ENCODE data around the gene DOK1.

DOK1 gene

GRCh38 chr2:74525717-74526648 lies 28.5 kb upstream of the DOK1 start, which contains the start of gene DQX1:
Gene DQX1, minus strand, starts transcription at chr2:74526231. Its CDS starts 502 bp downstream, at chr2:74525729.
- Histone ChIP-seq H4K20me1 (peaks cover 14% of the 10 kb centered on the region), H3K27ac (no peak within 1 kb of the TSS), H3K4me3 (no peak within 1 kb of the TSS), H3K27me3 (no peaks in the 10 kb centered on the region; the same call in 1 of the 2 replicates), H3K36me3 (peaks cover 31% of the 10 kb centered on the region), H3K9me3 (no peaks in the 10 kb centered on the region), H3K4me1 (peaks cover 24% of the 10 kb centered on the region), H3K9ac (no peak within 1 kb of the TSS), H3K4me2 (0 out of 2 replicates have a peak within 1 kb of the TSS, but pooled peaks have one; percentile 8)
- TF ChIP-seq Cebpa-rat (IDR thresholded peaks at IDR 0.05), result no peak

DNA sequence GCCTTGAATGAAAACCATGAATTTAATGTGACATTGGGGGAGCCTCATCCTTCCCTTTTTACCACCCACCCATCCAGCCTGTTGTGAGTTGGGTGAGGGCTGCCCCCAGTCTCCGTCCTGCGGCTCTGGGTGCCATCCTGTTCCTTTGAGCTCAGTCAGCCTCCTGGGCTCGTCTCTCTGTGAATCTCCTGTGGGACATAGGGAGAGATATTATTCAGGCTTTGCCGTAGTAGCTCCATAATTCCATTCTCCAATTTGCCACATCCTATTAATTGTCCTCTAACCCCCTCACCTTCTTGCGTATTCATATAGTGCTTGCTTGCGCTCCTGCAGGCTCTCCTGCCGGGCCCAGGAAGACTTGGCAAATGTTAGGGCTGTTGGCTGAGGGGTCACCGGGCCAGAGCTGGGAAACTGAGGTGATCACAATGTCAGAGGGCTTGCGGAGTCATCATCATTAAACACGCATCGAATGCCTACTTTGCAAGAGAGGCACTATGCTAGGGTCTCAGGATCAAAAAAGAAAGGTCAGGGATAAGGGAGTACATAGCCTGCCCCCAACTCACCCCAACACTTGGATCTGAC lies 27.8 kb upstream of the DOK1 start:
- Histone ChIP-seq H3K4me2 (0 out of 2 replicates have a peak overlapping the region, but pooled peaks have one; percentile 8), H4K20me1 (peaks cover 22% of the 10 kb centered on the region), H3K4me1 (peaks cover 31% of the 10 kb centered on the region), H3K4me3 (no peak overlapping the region), H3K27me3 (no peaks in the 10 kb centered on the region; the same call in 1 of the 2 replicates), H3K9ac (no peak overlapping the region), H3K9me3 (no peaks in the 10 kb centered on the region), H3K27ac (no peak overlapping the region), H3K36me3 (peaks cover 31% of the 10 kb centered on the region)
- no peak for TF ChIP-seq Cebpa-rat (IDR thresholded peaks at IDR 0.05)

DNA sequence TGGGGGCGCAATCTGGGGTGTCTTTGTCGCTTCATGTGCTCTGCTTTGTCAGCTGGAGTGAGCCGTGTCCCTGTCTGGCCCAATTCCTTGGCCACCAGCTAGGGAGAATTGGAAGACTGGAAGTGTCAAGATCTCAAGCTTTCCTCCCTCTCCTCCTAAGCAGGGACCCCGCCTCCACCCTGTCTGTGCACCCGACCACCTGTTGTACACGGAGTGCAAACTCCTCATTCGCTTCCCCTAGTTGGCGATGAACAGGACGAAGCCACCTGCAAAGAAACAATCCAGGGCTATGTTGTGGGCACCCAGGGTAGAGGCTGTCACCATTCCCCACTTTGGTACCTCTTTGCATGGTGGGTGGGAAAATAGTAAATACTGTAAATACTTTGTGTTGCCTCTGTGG lies 26.8 kb upstream of the DOK1 start:
- Histone ChIP-seq H3K27ac (no peak overlapping the region), H4K20me1 (peaks cover 32% of the 10 kb centered on the region), H3K27me3 (no peaks in the 10 kb centered on the region), H3K9ac (peak overlapping the region; percentile 94; the same call in 1 of the 2 replicates), H3K36me3 (peaks cover 36% of the 10 kb centered on the region), H3K9me3 (no peaks in the 10 kb centered on the region), H3K4me2 (peak overlapping the region; percentile 98), H3K4me3 (peak overlapping the region; percentile 97), H3K4me1 (peaks cover 41% of the 10 kb centered on the region)
- no peak for TF ChIP-seq Cebpa-rat (IDR thresholded peaks at IDR 0.05)

- Histone ChIP-seq H3K4me3 (peak overlapping the region; percentile 97), H3K9me3 (no peaks in the 10 kb centered on the region), H3K36me3 (peaks cover 46% of the 10 kb centered on the region), H3K4me1 (peaks cover 42% of the 10 kb centered on the region), H3K27ac (peak overlapping the region; percentile 96), H4K20me1 (peaks cover 32% of the 10 kb centered on the region), H3K9ac (peak overlapping the region; percentile 94), H3K4me2 (peak overlapping the region; percentile 98), H3K27me3 (no peaks in the 10 kb centered on the region)
- TF ChIP-seq Cebpa-rat (IDR thresholded peaks at IDR 0.05), result no peak
Measured at GRCh38 chr2:74528600-74529356, 25.7 kb upstream of the DOK1 start.

DNA sequence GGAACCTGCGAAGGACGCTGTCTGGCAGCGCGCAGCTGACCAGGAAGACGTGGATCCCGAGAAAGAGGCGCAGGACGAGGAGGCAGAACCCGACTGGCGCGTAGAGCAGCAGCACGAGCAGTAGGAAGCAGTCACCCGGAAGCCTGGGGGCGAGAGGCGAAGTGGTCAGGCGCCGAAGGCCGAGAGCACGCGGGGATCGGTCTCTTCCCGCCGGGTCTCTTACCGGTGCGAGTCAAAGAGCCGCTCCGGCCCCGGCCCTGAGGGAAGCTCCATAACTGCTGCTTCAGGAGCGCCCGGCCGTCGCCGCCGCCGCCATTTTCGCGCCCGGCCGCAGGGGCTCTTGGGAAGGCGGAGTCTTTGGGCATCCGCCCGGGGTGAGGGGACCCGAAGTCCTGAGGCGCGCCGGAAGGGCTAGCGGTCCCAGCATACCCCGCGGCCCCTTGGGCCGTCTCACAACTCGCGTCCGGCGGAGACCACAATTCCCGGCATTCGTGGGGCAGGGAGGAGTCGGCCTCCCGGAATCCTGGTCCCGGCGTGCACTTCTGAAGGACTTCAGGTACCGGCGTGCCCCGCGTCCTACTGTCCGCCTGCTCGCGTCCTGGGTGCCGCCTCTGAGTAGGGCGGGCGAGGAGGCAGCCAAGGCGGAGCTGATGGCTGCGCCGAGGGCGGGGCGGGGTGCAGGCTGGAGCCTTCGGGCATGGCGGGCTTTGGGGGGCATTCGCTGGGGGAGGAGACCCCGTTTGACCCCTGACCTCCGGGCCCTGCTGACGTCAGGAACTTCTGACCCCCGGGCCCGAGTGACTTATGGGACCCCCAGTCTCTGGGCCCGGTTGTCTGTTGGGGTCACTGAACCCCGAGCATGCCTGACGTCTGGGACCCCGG lies 24.9 kb upstream of the DOK1 start, which contains the start of the genes AUP1 and HTRA2:
TSS of gene AUP1 (minus strand) at position 350 of the 882 bp plus-strand sequence. CDS start at position 273, 77 bp downstream.
TSS of gene HTRA2 (plus strand) at position 577 of the 882 bp plus-strand sequence. CDS start at position 651, 74 bp downstream.
- Histone ChIP-seq H3K4me3 (peak within 1 kb of the TSS; percentile 97), H3K27ac (peak within 1 kb of the TSS; percentile 96), H3K9ac (peak within 1 kb of the TSS; percentile 94), H4K20me1 (peaks cover 32% of the 10 kb centered on the region), H3K4me2 (peak within 1 kb of the TSS; percentile 98), H3K4me1 (peaks cover 42% of the 10 kb centered on the region), H3K9me3 (no peaks in the 10 kb centered on the region), H3K27me3 (no peaks in the 10 kb centered on the region), H3K36me3 (peaks cover 54% of the 10 kb centered on the region)
- TF ChIP-seq Cebpa-rat (IDR thresholded peaks at IDR 0.05), result no peak

GRCh38 chr2:74530239-74531187 lies 24.0 kb upstream of the DOK1 start:
- Histone ChIP-seq H3K36me3 (peaks cover 55% of the 10 kb centered on the region), H3K4me2 (peak overlapping the region; percentile 98), H3K4me1 (peaks cover 42% of the 10 kb centered on the region), H3K4me3 (peak overlapping the region; percentile 97), H3K27me3 (no peaks in the 10 kb centered on the region), H3K9ac (peak overlapping the region; percentile 94), H3K27ac (peak overlapping the region; percentile 96), H3K9me3 (no peaks in the 10 kb centered on the region), H4K20me1 (peaks cover 32% of the 10 kb centered on the region)
- TF ChIP-seq Cebpa-rat (IDR thresholded peaks at IDR 0.05), result no peak

GRCh38 chr2:74531666-74532065 lies 22.9 kb upstream of the DOK1 start:
- Histone ChIP-seq H3K4me2 (peak overlapping the region; percentile 98), H3K27me3 (no peaks in the 10 kb centered on the region), H3K27ac (peak overlapping the region; percentile 1; the same call in 1 of the 2 replicates), H3K4me3 (peak overlapping the region; percentile 97), H3K9me3 (no peaks in the 10 kb centered on the region), H3K9ac (peak overlapping the region; percentile 94; the same call in 1 of the 2 replicates), H4K20me1 (peaks cover 32% of the 10 kb centered on the region), H3K4me1 (peaks cover 42% of the 10 kb centered on the region), H3K36me3 (peaks cover 44% of the 10 kb centered on the region)
- TF ChIP-seq Cebpa-rat (IDR thresholded peaks at IDR 0.05), result no peak

- Histone ChIP-seq H3K4me1 (peaks cover 39% of the 10 kb centered on the region), H4K20me1 (peaks cover 32% of the 10 kb centered on the region), H3K27ac (no peak overlapping the region), H3K9ac (no peak overlapping the region; the same call in 1 of the 2 replicates), H3K4me2 (peak overlapping the region; percentile 98), H3K27me3 (no peaks in the 10 kb centered on the region), H3K4me3 (no peak overlapping the region), H3K36me3 (peaks cover 38% of the 10 kb centered on the region), H3K9me3 (no peaks in the 10 kb centered on the region)
- TF ChIP-seq Cebpa-rat (IDR thresholded peaks at IDR 0.05), result no peak
Measured at GRCh38 chr2:74532222-74532621, 22.3 kb upstream of the DOK1 start.
